CD4-positive, alpha-beta T cell (primary cell): ENCODE results near the gene ZFYVE21. TPM values are rescaled to one million over a fixed set of nuclear protein-coding genes. Genes with fewer than 3 reads are reported as not detected.

Experiments used
- ATAC-seq: fragments of 200-7000 bp; cut with Tn5 transposase; one replicate; pipeline ENCODE4 v1.10.0; 2022; ENCODE audit warnings: mild to moderate bottlenecking; ENCODE audit not compliant: poor library complexity
- CTCF ChIA-PET: fragments of 350-600 bp; sonication (Branson Sonifier 250); formaldehyde crosslinking; loops from one replicate; lab custom pipeline; 2021; ENCODE audit warnings: antibody characterized with exemption, inconsistent platforms; lab: Charles Lee
- POLR2A ChIA-PET: fragments of 350-600 bp; sonication (Branson Sonifier 250); formaldehyde crosslinking; loops from one replicate; lab custom pipeline; 2021; ENCODE audit warnings: antibody characterized with exemption, inconsistent platforms; lab: Charles Lee
- DNase-seq, 14 experiments: peaks; one replicate each; pipeline ENCODE4 v3.0.0-alpha.2; 2013 to 2020; ENCODE audit warnings: mixed read lengths in 2 of 14
- H3K27ac ChIP-seq, 2 donors: one replicate each; pipeline versions ENCODE4 v1.5.1 to v1.7.0; 2013; ENCODE audit warnings: low read length in 2 of 2, low read depth in 1 of 2, mild to moderate bottlenecking in 1 of 2
- H3K27me3 ChIP-seq, 2 experiments: 1 replicate in 1 of 2; 2 replicates in 1 of 2; pipeline versions ENCODE4 v1.6.1 to v1.7.0; 2013; ENCODE audit warnings: low read length in 2 of 2, control low read depth in 1 of 2, mild to moderate bottlenecking in 1 of 2, moderate library complexity in 1 of 2; ENCODE audit not compliant: insufficient read depth in 2 of 2, control insufficient read depth in 1 of 2
- H3K36me3 ChIP-seq: one replicate; pipeline ENCODE4 v1.6.1; 2013; ENCODE audit warnings: low read length, control low read depth; ENCODE audit not compliant: insufficient read depth
- H3K4me1 ChIP-seq: one replicate; pipeline ENCODE4 v1.6.1; 2013; ENCODE audit warnings: low read length, control low read depth; ENCODE audit not compliant: insufficient read depth
- H3K4me3 ChIP-seq: one replicate; pipeline ENCODE4 v1.5.1; 2013; ENCODE audit warnings: mild to moderate bottlenecking, low read length, moderate library complexity
- H3K9me3 ChIP-seq, 2 experiments: 1 replicate in 1 of 2; 2 replicates in 1 of 2; pipeline versions ENCODE4 v1.6.1 to v1.7.0; 2013; ENCODE audit warnings: low read length in 2 of 2, mild to moderate bottlenecking in 2 of 2, control low read depth in 1 of 2, moderate library complexity in 1 of 2; ENCODE audit not compliant: control insufficient read depth in 1 of 2, insufficient read depth in 1 of 2
- H3K27ac Mint-ChIP-seq: one replicate; pipeline ENCODE4 v1.8.0; 2020; ENCODE audit warnings: mixed read lengths
- H3K27me3 Mint-ChIP-seq: one replicate; pipeline ENCODE4 v1.8.0; 2021; ENCODE audit warnings: mixed read lengths
- H3K36me3 Mint-ChIP-seq: one replicate; pipeline ENCODE4 v1.8.0; 2021; ENCODE audit warnings: low read depth, mixed read lengths
- H3K4me1 Mint-ChIP-seq: one replicate; pipeline ENCODE4 v1.8.0; 2021; ENCODE audit warnings: low read depth, mixed read lengths
- H3K4me3 Mint-ChIP-seq: one replicate; pipeline ENCODE4 v1.8.0; 2020; ENCODE audit warnings: mild to moderate bottlenecking, mixed read lengths
- H3K9me3 Mint-ChIP-seq: one replicate; pipeline ENCODE4 v1.8.0; 2020; ENCODE audit warnings: mixed read lengths
- intact Hi-C, 2 experiments: fragments of 100-400 bp; cut with DNase I in 1 of 2; cut with micrococcal nuclease in 1 of 2; formaldehyde crosslinking; loops; one replicate each; pipeline versions ENCODE4 v1.15.1 to v1.9.0; 2023 to 2025; cut with DNase I, micrococcal nuclease
- total RNA-seq, 174 experiments: library from RNA in 2 of 174; stranded (reverse) in 2 of 174; gene quantifications; one replicate each; pipeline ENCODE4 v1.2.3 and lab custom pipeline; 2021 to 2026
- TF ChIP-seq, protein P1 (sequence below): fragments of 200-600 bp; IDR thresholded peaks from one replicate; pipeline ENCODE4 v1.8.0; 2022; ENCODE audit warnings: antibody characterized with exemption, mild to moderate bottlenecking

The ZFYVE21 gene
- total RNA-seq, 2 experiments from 2014 or later: 2.6 to 3.0 TPM

DNA sequence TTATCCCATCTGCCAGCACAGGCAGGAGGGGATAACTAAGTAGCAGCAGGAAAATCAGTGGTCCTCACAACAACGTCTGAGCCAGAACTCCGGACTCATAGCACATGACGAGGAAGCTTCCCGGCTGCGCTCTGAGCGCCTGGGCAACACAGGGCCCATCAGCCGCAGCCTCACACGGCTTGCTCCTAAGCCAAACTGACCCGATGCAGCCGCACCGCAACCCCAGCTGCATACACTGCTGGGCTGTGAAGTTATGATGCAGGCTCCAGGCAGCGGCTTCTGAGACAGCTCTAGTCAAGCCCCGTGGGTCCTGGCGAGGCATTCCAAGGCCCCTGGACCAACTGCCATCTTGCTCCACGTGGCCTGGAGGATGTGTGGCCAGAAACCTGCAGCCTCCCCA is 28.1 kb downstream of the ZFYVE21 start:
- H3K27ac ChIP-seq: no peak overlapping the region
- TF ChIP-seq, protein P1, sequence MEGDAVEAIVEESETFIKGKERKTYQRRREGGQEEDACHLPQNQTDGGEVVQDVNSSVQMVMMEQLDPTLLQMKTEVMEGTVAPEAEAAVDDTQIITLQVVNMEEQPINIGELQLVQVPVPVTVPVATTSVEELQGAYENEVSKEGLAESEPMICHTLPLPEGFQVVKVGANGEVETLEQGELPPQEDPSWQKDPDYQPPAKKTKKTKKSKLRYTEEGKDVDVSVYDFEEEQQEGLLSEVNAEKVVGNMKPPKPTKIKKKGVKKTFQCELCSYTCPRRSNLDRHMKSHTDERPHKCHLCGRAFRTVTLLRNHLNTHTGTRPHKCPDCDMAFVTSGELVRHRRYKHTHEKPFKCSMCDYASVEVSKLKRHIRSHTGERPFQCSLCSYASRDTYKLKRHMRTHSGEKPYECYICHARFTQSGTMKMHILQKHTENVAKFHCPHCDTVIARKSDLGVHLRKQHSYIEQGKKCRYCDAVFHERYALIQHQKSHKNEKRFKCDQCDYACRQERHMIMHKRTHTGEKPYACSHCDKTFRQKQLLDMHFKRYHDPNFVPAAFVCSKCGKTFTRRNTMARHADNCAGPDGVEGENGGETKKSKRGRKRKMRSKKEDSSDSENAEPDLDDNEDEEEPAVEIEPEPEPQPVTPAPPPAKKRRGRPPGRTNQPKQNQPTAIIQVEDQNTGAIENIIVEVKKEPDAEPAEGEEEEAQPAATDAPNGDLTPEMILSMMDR: no peak
- no peak overlapping the region for H3K27ac Mint-ChIP-seq
- intact Hi-C loops: no loop called here
- peaks cover 10% of the 10 kb centered on the region for H3K4me1 Mint-ChIP-seq
- no peak overlapping the region for H3K4me3 Mint-ChIP-seq
- no peaks in the 10 kb centered on the region for H3K27me3 ChIP-seq
- H3K36me3 ChIP-seq: peaks cover 25% of the 10 kb centered on the region
- ChIA-PET CTCF (no interaction called here), POLR2A (no interaction called here)
- H3K27me3 Mint-ChIP-seq: no peaks in the 10 kb centered on the region
- H3K4me3 ChIP-seq: no peak overlapping the region
- peaks cover 42% of the 10 kb centered on the region for H3K36me3 Mint-ChIP-seq
- ATAC-seq (no peak), DNase-seq (no peak)
- peaks cover 10% of the 10 kb centered on the region for H3K4me1 ChIP-seq
- H3K9me3 ChIP-seq: no peaks in the 10 kb centered on the region
- H3K9me3 Mint-ChIP-seq: no peaks in the 10 kb centered on the region

GRCh38 chr14:103744621-103745395 is 29.2 kb downstream of the ZFYVE21 start:
- TF ChIP-seq, protein P1: no peak
- no peak for DNase-seq
- POLR2A ChIA-PET: no interaction called here
- H3K9me3 ChIP-seq: no peaks in the 10 kb centered on the region
- peaks cover 19% of the 10 kb centered on the region for H3K36me3 ChIP-seq
- H3K4me1 ChIP-seq: peaks cover 12% of the 10 kb centered on the region
- intact Hi-C loops: no loop called here
- H3K27me3 ChIP-seq: no peaks in the 10 kb centered on the region
- no peak for ATAC-seq
- no peak overlapping the region for H3K27ac ChIP-seq
- H3K27ac Mint-ChIP-seq: no peak overlapping the region
- CTCF ChIA-PET: no interaction called here
- peaks cover 38% of the 10 kb centered on the region for H3K36me3 Mint-ChIP-seq
- no peak overlapping the region for H3K4me3 Mint-ChIP-seq
- no peaks in the 10 kb centered on the region for H3K27me3 Mint-ChIP-seq
- no peaks in the 10 kb centered on the region for H3K9me3 Mint-ChIP-seq
- H3K4me1 Mint-ChIP-seq: peaks cover 11% of the 10 kb centered on the region
- no peak overlapping the region for H3K4me3 ChIP-seq

DNA sequence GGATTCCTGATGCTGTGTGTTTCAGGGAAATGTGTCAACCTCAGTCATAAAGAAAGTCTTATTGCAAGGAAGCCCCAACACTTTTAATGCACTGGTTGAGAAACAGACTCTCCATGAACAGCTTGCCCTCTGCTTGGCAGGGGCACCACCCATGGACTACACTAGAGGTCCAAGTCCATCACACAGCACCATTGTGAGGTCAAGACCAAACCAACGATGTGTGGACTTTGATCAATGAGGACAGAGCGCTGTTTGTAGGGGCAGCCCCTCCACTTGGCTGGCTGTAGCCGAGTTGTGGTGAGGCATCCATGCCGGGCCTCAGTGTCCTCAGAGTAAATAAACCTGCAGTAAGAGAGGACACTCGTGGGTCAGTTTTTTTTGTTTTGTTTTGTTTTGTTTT is 29.8 kb downstream of the ZFYVE21 start:
- H3K4me1 ChIP-seq: peaks cover 12% of the 10 kb centered on the region
- ChIA-PET POLR2A (no interaction called here), CTCF (no interaction called here)
- H3K4me3 ChIP-seq: no peak overlapping the region
- no peaks in the 10 kb centered on the region for H3K27me3 ChIP-seq
- TF ChIP-seq, protein P1: no peak
- Mint-ChIP-seq H3K27ac (no peak overlapping the region), H3K4me3 (no peak overlapping the region), H3K27me3 (no peaks in the 10 kb centered on the region), H3K9me3 (no peaks in the 10 kb centered on the region), H3K36me3 (peaks cover 37% of the 10 kb centered on the region), H3K4me1 (peaks cover 11% of the 10 kb centered on the region)
- no peak for DNase-seq
- ATAC-seq: no peak
- peaks cover 16% of the 10 kb centered on the region for H3K36me3 ChIP-seq
- H3K9me3 ChIP-seq: no peaks in the 10 kb centered on the region
- intact Hi-C loops: no loop called here
- H3K27ac ChIP-seq: no peak overlapping the region
